ENCODE data around the gene PRDM12.

Gene PRDM12

DNA sequence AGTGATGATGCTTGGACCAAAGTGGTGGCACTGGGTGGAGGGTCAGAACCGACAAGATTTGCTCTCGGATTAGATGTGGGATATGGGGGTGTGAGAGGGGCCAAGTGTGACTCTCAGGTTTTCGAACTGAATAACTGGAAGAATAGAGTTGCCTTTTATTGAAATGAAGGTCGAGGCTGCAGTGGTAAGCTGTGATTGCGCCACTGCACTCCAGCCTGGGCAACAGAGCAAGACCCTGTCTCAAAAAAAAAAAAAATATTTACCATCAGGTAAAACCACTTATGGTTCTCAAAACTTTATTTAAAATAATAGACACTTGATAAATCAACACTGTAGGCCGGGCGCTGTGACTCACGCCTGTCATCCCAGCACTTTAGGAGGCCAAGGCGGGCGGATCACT, 56.4 kb downstream of the PRDM12 start:
- DNase-seq (ENCODE audit: low read depth in 3 of 3) = no peak

- DNase-seq (ENCODE audit: low read depth in 3 of 3) = no peak
Measured at GRCh38 chr9:130728721-130729120, 64.3 kb downstream of the PRDM12 start.

DNA sequence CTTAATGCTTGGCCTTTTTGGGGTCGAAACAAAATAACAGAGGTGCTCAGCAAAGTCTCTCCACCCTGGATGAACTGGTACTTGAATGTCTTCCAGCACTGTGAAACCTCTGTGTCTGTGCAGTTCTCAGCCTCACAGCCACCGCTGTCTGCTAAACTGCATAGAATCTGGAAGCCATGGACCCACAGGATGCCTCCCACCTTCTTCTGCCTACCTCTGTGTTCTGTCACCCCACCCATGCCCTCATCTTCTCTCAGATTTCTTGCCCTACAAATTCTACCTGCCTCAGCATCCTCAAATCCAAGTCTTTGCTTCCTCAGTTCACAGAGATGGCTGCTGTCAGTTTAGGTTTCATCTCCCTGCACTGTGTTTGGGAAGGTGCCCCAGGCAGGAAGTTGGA, 64.8 kb downstream of the PRDM12 start:
- no peak for DNase-seq (ENCODE audit: low read depth in 3 of 3)

- DNase-seq (ENCODE audit: low read depth in 3 of 3) = no peak
Measured at GRCh38 chr9:130731355-130731754, 67.0 kb downstream of the PRDM12 start.

- DNase-seq (ENCODE audit: low read depth in 3 of 3) = no peak
Measured at GRCh38 chr9:130732136-130732535, 67.7 kb downstream of the PRDM12 start.
